HepG2 (cell line): Measurements from ENCODE around the gene HECTD4.

Experiments used
- CBX2 ChIP-seq, 2 experiments: fragments of 200-600 bp in 1 of 2; sonication (generic); formaldehyde crosslinking in 1 of 2; IDR thresholded peaks; 2 replicates each; pipeline versions ENCODE4 v1.7.0 to v1.8.1; 2018 to 2022; ENCODE audit warnings: low read depth in 2 of 2, low read length in 1 of 2, mild to moderate bottlenecking in 1 of 2, missing genetic modification reagents in 1 of 2
- CTCF ChIP-seq: sonication (generic); formaldehyde crosslinking; IDR thresholded peaks from 2 replicates; pipeline ENCODE4 v1.5.0; 2020; ENCODE audit warnings: mild to moderate bottlenecking, missing genetic modification reagents, moderate library complexity
- KAT2B ChIP-seq: fragments of 150-350 bp; IDR thresholded peaks from 2 replicates; pipeline ENCODE4 v1.6.1; 2014; ENCODE audit warnings: low read depth, low read length, borderline replicate concordance
- NFE2L1 ChIP-seq: sonication (generic); formaldehyde crosslinking; IDR thresholded peaks from 2 replicates; pipeline ENCODE4 v1.4.0; 2020; ENCODE audit warnings: missing genetic modification reagents, mild to moderate bottlenecking, borderline replicate concordance
- POLR2A ChIP-seq, 2 experiments: IDR thresholded peaks; 2 replicates each; pipeline ENCODE4 v1.6.1; 2011; ENCODE audit warnings: low read depth in 2 of 2, low read length in 2 of 2, mild to moderate bottlenecking in 1 of 2, moderate library complexity in 1 of 2; ENCODE audit not compliant: insufficient read depth in 1 of 2
- SKIL ChIP-seq: sonication (generic); formaldehyde crosslinking; IDR thresholded peaks from 2 replicates; pipeline ENCODE4 v1.8.0; 2022; ENCODE audit warnings: missing genetic modification reagents, mild to moderate bottlenecking, moderate library complexity, borderline replicate concordance
- TAF1 ChIP-seq: sonication (generic); formaldehyde crosslinking; IDR thresholded peaks from 2 replicates; pipeline ENCODE4 v1.4.0; 2020; ENCODE audit warnings: missing genetic modification reagents
- ZNF124 ChIP-seq: sonication (generic); formaldehyde crosslinking; IDR thresholded peaks from 2 replicates; pipeline ENCODE4 v1.4.0; 2020; ENCODE audit warnings: missing genetic modification reagents
- ZNF781 ChIP-seq: sonication (generic); formaldehyde crosslinking; IDR thresholded peaks from 2 replicates; pipeline ENCODE4 v1.5.1; 2020; ENCODE audit warnings: borderline replicate concordance, mild to moderate bottlenecking, missing genetic modification reagents; ENCODE audit errors: not compliant biosample characterization
- TF ChIP-seq, protein P1 (sequence below): IDR thresholded peaks from 2 replicates; pipeline ENCODE4 v1.6.1; 2012; ENCODE audit warnings: inconsistent platforms
- TF ChIP-seq, protein P2 (sequence below), 2 experiments: fragments of 450-650 bp in 1 of 2; sonication (generic) in 1 of 2; formaldehyde crosslinking in 1 of 2; IDR thresholded peaks; 2 replicates each; pipeline versions ENCODE4 v1.6.1 to v1.8.0; 2016 to 2022; ENCODE audit warnings: antibody characterized with exemption in 1 of 2, mild to moderate bottlenecking in 1 of 2, missing genetic modification reagents in 1 of 2
- TF ChIP-seq, protein P3 (sequence below): sonication (generic); formaldehyde crosslinking; IDR thresholded peaks from 2 replicates; pipeline ENCODE4 v1.4.0; 2020; ENCODE audit warnings: missing genetic modification reagents
- TF ChIP-seq, protein P4 (sequence below): sonication (generic); formaldehyde crosslinking; IDR thresholded peaks from 2 replicates; pipeline ENCODE4 v1.5.0; 2020; ENCODE audit warnings: missing genetic modification reagents

- TF ChIP-seq CBX2 (IDR thresholded peaks at IDR 0.05; ENCODE audit: low read depth, low read length) = no peak
- TF ChIP-seq CBX2 (CRISPR knock-in tag; IDR thresholded peaks at IDR 0.05; ENCODE audit: low read depth) = no peak
- no peak for TF ChIP-seq CTCF
- TF ChIP-seq, protein P1, sequence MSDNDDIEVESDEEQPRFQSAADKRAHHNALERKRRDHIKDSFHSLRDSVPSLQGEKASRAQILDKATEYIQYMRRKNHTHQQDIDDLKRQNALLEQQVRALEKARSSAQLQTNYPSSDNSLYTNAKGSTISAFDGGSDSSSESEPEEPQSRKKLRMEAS = no peak
- no peak for TF ChIP-seq SKIL (CRISPR knock-in tag)
- no peak for TF ChIP-seq TAF1 (CRISPR knock-in tag)
- TF ChIP-seq, protein P2, sequence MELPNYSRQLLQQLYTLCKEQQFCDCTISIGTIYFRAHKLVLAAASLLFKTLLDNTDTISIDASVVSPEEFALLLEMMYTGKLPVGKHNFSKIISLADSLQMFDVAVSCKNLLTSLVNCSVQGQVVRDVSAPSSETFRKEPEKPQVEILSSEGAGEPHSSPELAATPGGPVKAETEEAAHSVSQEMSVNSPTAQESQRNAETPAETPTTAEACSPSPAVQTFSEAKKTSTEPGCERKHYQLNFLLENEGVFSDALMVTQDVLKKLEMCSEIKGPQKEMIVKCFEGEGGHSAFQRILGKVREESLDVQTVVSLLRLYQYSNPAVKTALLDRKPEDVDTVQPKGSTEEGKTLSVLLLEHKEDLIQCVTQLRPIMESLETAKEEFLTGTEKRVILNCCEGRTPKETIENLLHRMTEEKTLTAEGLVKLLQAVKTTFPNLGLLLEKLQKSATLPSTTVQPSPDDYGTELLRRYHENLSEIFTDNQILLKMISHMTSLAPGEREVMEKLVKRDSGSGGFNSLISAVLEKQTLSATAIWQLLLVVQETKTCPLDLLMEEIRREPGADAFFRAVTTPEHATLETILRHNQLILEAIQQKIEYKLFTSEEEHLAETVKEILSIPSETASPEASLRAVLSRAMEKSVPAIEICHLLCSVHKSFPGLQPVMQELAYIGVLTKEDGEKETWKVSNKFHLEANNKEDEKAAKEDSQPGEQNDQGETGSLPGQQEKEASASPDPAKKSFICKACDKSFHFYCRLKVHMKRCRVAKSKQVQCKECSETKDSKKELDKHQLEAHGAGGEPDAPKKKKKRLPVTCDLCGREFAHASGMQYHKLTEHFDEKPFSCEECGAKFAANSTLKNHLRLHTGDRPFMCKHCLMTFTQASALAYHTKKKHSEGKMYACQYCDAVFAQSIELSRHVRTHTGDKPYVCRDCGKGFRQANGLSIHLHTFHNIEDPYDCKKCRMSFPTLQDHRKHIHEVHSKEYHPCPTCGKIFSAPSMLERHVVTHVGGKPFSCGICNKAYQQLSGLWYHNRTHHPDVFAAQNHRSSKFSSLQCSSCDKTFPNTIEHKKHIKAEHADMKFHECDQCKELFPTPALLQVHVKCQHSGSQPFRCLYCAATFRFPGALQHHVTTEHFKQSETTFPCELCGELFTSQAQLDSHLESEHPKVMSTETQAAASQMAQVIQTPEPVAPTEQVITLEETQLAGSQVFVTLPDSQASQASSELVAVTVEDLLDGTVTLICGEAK (IDR thresholded peaks at IDR 0.05) = no peak
- TF ChIP-seq, protein P2 (CRISPR knock-in tag; IDR thresholded peaks at IDR 0.05) = no peak
- TF ChIP-seq ZNF124 (CRISPR knock-in tag) = no peak
- no peak for TF ChIP-seq ZNF781 (CRISPR knock-in tag)
- TF ChIP-seq, protein P3, sequence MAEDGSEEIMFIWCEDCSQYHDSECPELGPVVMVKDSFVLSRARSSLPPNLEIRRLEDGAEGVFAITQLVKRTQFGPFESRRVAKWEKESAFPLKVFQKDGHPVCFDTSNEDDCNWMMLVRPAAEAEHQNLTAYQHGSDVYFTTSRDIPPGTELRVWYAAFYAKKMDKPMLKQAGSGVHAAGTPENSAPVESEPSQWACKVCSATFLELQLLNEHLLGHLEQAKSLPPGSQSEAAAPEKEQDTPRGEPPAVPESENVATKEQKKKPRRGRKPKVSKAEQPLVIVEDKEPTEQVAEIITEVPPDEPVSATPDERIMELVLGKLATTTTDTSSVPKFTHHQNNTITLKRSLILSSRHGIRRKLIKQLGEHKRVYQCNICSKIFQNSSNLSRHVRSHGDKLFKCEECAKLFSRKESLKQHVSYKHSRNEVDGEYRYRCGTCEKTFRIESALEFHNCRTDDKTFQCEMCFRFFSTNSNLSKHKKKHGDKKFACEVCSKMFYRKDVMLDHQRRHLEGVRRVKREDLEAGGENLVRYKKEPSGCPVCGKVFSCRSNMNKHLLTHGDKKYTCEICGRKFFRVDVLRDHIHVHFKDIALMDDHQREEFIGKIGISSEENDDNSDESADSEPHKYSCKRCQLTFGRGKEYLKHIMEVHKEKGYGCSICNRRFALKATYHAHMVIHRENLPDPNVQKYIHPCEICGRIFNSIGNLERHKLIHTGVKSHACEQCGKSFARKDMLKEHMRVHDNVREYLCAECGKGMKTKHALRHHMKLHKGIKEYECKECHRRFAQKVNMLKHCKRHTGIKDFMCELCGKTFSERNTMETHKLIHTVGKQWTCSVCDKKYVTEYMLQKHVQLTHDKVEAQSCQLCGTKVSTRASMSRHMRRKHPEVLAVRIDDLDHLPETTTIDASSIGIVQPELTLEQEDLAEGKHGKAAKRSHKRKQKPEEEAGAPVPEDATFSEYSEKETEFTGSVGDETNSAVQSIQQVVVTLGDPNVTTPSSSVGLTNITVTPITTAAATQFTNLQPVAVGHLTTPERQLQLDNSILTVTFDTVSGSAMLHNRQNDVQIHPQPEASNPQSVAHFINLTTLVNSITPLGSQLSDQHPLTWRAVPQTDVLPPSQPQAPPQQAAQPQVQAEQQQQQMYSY (CRISPR knock-in tag) = no peak
- no peak for TF ChIP-seq POLR2A (IDR thresholded peaks at IDR 0.05; ENCODE audit: insufficient read depth in 1 of 2, low read depth in 2 of 2, low read length in 2 of 2)
- TF ChIP-seq KAT2B = no peak
- no peak for TF ChIP-seq NFE2L1 (CRISPR knock-in tag)
- TF ChIP-seq, protein P4, sequence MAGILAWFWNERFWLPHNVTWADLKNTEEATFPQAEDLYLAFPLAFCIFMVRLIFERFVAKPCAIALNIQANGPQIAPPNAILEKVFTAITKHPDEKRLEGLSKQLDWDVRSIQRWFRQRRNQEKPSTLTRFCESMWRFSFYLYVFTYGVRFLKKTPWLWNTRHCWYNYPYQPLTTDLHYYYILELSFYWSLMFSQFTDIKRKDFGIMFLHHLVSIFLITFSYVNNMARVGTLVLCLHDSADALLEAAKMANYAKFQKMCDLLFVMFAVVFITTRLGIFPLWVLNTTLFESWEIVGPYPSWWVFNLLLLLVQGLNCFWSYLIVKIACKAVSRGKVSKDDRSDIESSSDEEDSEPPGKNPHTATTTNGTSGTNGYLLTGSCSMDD (CRISPR knock-in tag) = no peak
Measured at GRCh38 chr12:112282920-112283319, 99.3 kb downstream of the HECTD4 start.
